K562 (cell line): ENCODE measurements around the gene GEN1. TPM values are rescaled to one million over a fixed set of nuclear protein-coding genes. Genes with fewer than 3 reads are reported as not detected.

Source experiments
- ATAC-seq: fragments of 200-7000 bp; cut with Tn5 transposase; 3 replicates; pipeline ENCODE4 v1.9.1; 2020; ENCODE audit warnings: moderate library complexity
- BruUV-seq: library from RNA; stranded (reverse); fragments of 400-500 nt; replicated peaks from 2 replicates; lab custom pipeline; 2021; lab: Mats Ljungman, UMichigan
- CTCF ChIA-PET: fragments of 300-600 bp; formaldehyde crosslinking; extraction: SDS; loops from one replicate; lab custom pipeline; 2021; ENCODE audit warnings: low intra/inter-chr PET ratio; lab: Yijun Ruan, JAX
- POLR2A ChIA-PET: fragments of 300-600, 350-650 bp; sonication (Branson Sonifier 250); formaldehyde crosslinking; extraction: SDS; loops from one replicate; lab custom pipeline; 2021; ENCODE audit warnings: antibody characterized with exemption, inconsistent platforms; lab: Yijun Ruan, JAX
- DNase-seq, 4 experiments: peaks; one replicate each; pipeline versions ENCODE4 v3.0.0 to v3.0.0-alpha.2; 2011 to 2018; ENCODE audit warnings: low spot score in 3 of 4, mixed read lengths in 3 of 4; ENCODE audit errors: extremely low read depth in 1 of 4
- FAIRE-seq: peaks from 2 replicates; lab custom pipeline; 2011; peaks lifted over from hg19 to GRCh38; lab: Jason Lieb, UNC
- H2AFZ ChIP-seq: 2 replicates; pipeline ENCODE4 v1.6.0; 2011; ENCODE audit warnings: low read depth, low read length, control low read depth, inconsistent platforms
- H3K27ac ChIP-seq: fragments of 200-600 bp; 3 replicates; pipeline ENCODE4 v1.8.0; 2011; ENCODE audit warnings: low read depth, mild to moderate bottlenecking, control low read depth, inconsistent platforms, low read length, moderate library complexity, mixed read lengths; ENCODE audit errors: extremely low read depth
- H3K27me3 ChIP-seq, 2 experiments: fragments of 300-600 bp in 1 of 2; 2 replicates in 1 of 2; 3 replicates in 1 of 2; pipeline versions ENCODE4 v1.6.0 to v1.8.0; 2011; ENCODE audit warnings: inconsistent platforms in 2 of 2, low read length in 2 of 2, mild to moderate bottlenecking in 1 of 2, mixed read lengths in 1 of 2, moderate library complexity in 1 of 2; ENCODE audit not compliant: control insufficient read depth in 2 of 2, insufficient read depth in 2 of 2
- H3K36me3 ChIP-seq: fragments of 300-600 bp; 3 replicates; pipeline ENCODE4 v1.8.0; 2011; ENCODE audit warnings: mild to moderate bottlenecking, low read length, inconsistent platforms; ENCODE audit not compliant: control insufficient read depth, insufficient read depth
- H3K4me1 ChIP-seq, 2 experiments: fragments of 200-600 bp in 1 of 2; replicated peaks in 1 of 2; 2 replicates in 1 of 2; 3 replicates in 1 of 2; pipeline versions ENCODE4 v1.5.1 to v1.8.0; 2011; ENCODE audit warnings: inconsistent platforms in 2 of 2, low read length in 2 of 2, mild to moderate bottlenecking in 1 of 2, mixed read lengths in 1 of 2, moderate library complexity in 1 of 2; ENCODE audit not compliant: control insufficient read depth in 2 of 2, insufficient read depth in 2 of 2
- H3K4me2 ChIP-seq: 2 replicates; pipeline ENCODE4 v1.6.1; 2011; ENCODE audit warnings: low read length, control low read depth, inconsistent platforms, mixed read lengths; ENCODE audit not compliant: insufficient read depth
- H3K4me3 ChIP-seq: fragments of 200-600 bp; sonication (generic), shearing (Covaris generic); 2 replicates; pipeline ENCODE4 v1.5.1; 2016; ENCODE audit warnings: control low read depth, inconsistent platforms
- H3K79me2 ChIP-seq: fragments of 200-600 bp; 3 replicates; pipeline ENCODE4 v1.8.0; 2011; ENCODE audit warnings: low read length, inconsistent platforms; ENCODE audit not compliant: control insufficient read depth, insufficient read depth
- H3K9ac ChIP-seq, 2 experiments: 2 replicates each; pipeline versions ENCODE4 v1.6.0 to v1.6.1; 2011; ENCODE audit warnings: low read depth in 2 of 2, low read length in 2 of 2, control low read depth in 1 of 2, inconsistent platforms in 1 of 2, mild to moderate bottlenecking in 1 of 2, mixed read lengths in 1 of 2; ENCODE audit not compliant: insufficient read depth in 1 of 2
- H3K9me1 ChIP-seq: one replicate; pipeline ENCODE4 v1.6.0; 2011; ENCODE audit warnings: inconsistent platforms, mild to moderate bottlenecking, low read length, moderate library complexity; ENCODE audit not compliant: control insufficient read depth, insufficient read depth
- H3K9me3 ChIP-seq: replicated peaks from 2 replicates; pipeline ENCODE4 v1.5.1; 2011; ENCODE audit warnings: low read depth, low read length, inconsistent platforms; ENCODE audit not compliant: control insufficient read depth, insufficient read depth
- H4K20me1 ChIP-seq: replicated peaks from 2 replicates; pipeline ENCODE4 v1.6.1; 2011; ENCODE audit warnings: low read length, inconsistent platforms, mixed read lengths; ENCODE audit not compliant: control insufficient read depth, insufficient read depth
- KDM4B ChIP-seq, 2 experiments: fragments of 450-650 bp in 1 of 2; sonication (generic) in 1 of 2; IDR thresholded peaks; 2 replicates each; pipeline ENCODE4 v1.6.1; 2016 to 2017; ENCODE audit warnings: borderline replicate concordance in 2 of 2, antibody characterized with exemption in 1 of 2, low read depth in 1 of 2, mild to moderate bottlenecking in 1 of 2
- MBD1 ChIP-seq: fragments of 250-450 bp; sonication (Bioruptor Pico); IDR thresholded peaks from 2 replicates; pipeline ENCODE4 v1.8.0; 2022; ENCODE audit warnings: inconsistent platforms
- MCM5 ChIP-seq: fragments of 450-650 bp; IDR thresholded peaks from 2 replicates; pipeline ENCODE4 v1.6.1; 2016; ENCODE audit warnings: low read depth
- MLLT1 ChIP-seq, 2 experiments: fragments of 450-650 bp; IDR thresholded peaks; 2 replicates each; pipeline ENCODE4 v1.6.1; 2016
- NCOA1 ChIP-seq: fragments of 450-650 bp; IDR thresholded peaks from 2 replicates; pipeline ENCODE4 v1.6.1; 2016; ENCODE audit warnings: low read depth
- NCOA4 ChIP-seq: fragments of 450-650 bp; IDR thresholded peaks from 2 replicates; pipeline ENCODE4 v1.6.1; 2018; ENCODE audit warnings: mild to moderate bottlenecking; ENCODE audit not compliant: partially characterized antibody
- NFRKB ChIP-seq: fragments of 450-650 bp; IDR thresholded peaks from 2 replicates; pipeline ENCODE4 v1.6.1; 2016; ENCODE audit warnings: low read depth
- NONO ChIP-seq, 2 experiments: fragments of 200-400 bp in 1 of 2; fragments of 450-650 bp in 1 of 2; formaldehyde crosslinking in 1 of 2; IDR thresholded peaks; 2 replicates each; pipeline ENCODE4 v1.6.1; 2017; ENCODE audit warnings: low read depth in 2 of 2, mild to moderate bottlenecking in 2 of 2, moderate library complexity in 2 of 2, low read length in 1 of 2
- RBM17 ChIP-seq: fragments of 200-400 bp; formaldehyde crosslinking; IDR thresholded peaks from 2 replicates; pipeline ENCODE4 v1.6.1; 2017; ENCODE audit warnings: low read depth, mild to moderate bottlenecking, low read length, borderline replicate concordance
- STAT5A ChIP-seq: IDR thresholded peaks from 2 replicates; pipeline ENCODE4 v1.6.1; 2012; ENCODE audit warnings: low read length, inconsistent platforms, borderline replicate concordance
- TBL1XR1 ChIP-seq, 2 experiments: IDR thresholded peaks; 2 replicates each; pipeline ENCODE4 v1.6.1; 2012; ENCODE audit warnings: improper control_type of control experiment in 2 of 2, low read length in 2 of 2, mild to moderate bottlenecking in 1 of 2
- TRIM24 ChIP-seq, 2 experiments: fragments of 450-650 bp; IDR thresholded peaks; 2 replicates each; pipeline ENCODE4 v1.6.1; 2016
- ZFP30 ChIP-seq: fragments of 250-450 bp; sonication (Bioruptor Pico); IDR thresholded peaks from 2 replicates; pipeline ENCODE4 v1.8.0; 2022; ENCODE audit warnings: moderate library complexity, mild to moderate bottlenecking, inconsistent platforms, borderline replicate concordance
- ZNF551 ChIP-seq: fragments of 250-450 bp; sonication (Bioruptor Pico); IDR thresholded peaks from 2 replicates; pipeline ENCODE4 v1.5.0; 2021; ENCODE audit warnings: mild to moderate bottlenecking, moderate library complexity
- WGBS: fragments of 100-300 bp; shearing (Covaris generic); methylation state at CpG from one replicate; pipeline ENCODE4 v1.1.6; 2016; ENCODE audit warnings: low coverage, mixed read lengths; ENCODE audit not compliant: insufficient coverage; ENCODE audit errors: missing lambda C conversion rate; 5-methylcytosine and 5-hydroxymethylcytosine counted together
- in situ Hi-C: fragments of 300-500 bp; cut with MboI; formaldehyde crosslinking; loops from 4 replicates; pipeline ENCODE4 v1.15.0; 2018; ENCODE audit warnings: inconsistent platforms, mixed read lengths
- intact Hi-C: fragments of 100-400 bp; cut with micrococcal nuclease; formaldehyde crosslinking; loops from 2 replicates; pipeline ENCODE4 v1.14.2; 2022
- polyA plus RNA-seq, 8 experiments: library from polyadenylated mRNA; depleted of rRNA in 4 of 8; stranded (reverse) in 5 of 8; unstranded in 3 of 8; fragments of >200 nt; fragmentation: Nextera tagmentation in 2 of 8; fragmentation: Illumina TruSeq in 1 of 8; extraction: Ambion mirVana in 2 of 8; extraction: Trizol in 1 of 8; gene quantifications; 2 replicates each; pipeline versions ENCODE4 v1.2.1 to v1.2.3, GENCODE V29; 2011 to 2014; ENCODE audit warnings: inconsistent platforms in 1 of 8, missing spikeins in 1 of 8
- total RNA-seq, 7 experiments: library from RNA; depleted of rRNA in 6 of 7; stranded (reverse); fragments of >200 nt in 6 of 7; fragmentation: Illumina TruSeq in 2 of 7; extraction: Trizol in 2 of 7; gene quantifications; 2 replicates each; pipeline versions ENCODE4 v1.2.1 to v1.2.3, GENCODE V29; 2011 to 2021; ENCODE audit warnings: low replicate concordance in 1 of 7
- TF ChIP-seq, protein P1 (sequence below): sonication (generic); formaldehyde crosslinking; IDR thresholded peaks from 2 replicates; pipeline ENCODE4 v1.8.1; 2023; ENCODE audit warnings: mild to moderate bottlenecking, missing genetic modification reagents

GEN1 gene
- total and polyA plus RNA-seq, 9 of the 15 experiments (the other 6 are each of a cell fraction or from before 2014, with no cell fraction given) = 8.6 to 39.7 (median 24.5) TPM

- TF ChIP-seq, protein P1, sequence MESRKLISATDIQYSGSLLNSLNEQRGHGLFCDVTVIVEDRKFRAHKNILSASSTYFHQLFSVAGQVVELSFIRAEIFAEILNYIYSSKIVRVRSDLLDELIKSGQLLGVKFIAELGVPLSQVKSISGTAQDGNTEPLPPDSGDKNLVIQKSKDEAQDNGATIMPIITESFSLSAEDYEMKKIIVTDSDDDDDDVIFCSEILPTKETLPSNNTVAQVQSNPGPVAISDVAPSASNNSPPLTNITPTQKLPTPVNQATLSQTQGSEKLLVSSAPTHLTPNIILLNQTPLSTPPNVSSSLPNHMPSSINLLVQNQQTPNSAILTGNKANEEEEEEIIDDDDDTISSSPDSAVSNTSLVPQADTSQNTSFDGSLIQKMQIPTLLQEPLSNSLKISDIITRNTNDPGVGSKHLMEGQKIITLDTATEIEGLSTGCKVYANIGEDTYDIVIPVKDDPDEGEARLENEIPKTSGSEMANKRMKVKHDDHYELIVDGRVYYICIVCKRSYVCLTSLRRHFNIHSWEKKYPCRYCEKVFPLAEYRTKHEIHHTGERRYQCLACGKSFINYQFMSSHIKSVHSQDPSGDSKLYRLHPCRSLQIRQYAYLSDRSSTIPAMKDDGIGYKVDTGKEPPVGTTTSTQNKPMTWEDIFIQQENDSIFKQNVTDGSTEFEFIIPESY = no peak
- TF ChIP-seq TRIM24 (IDR thresholded peaks at IDR 0.05) (no peak), MBD1 (CRISPR knock-in tag) (no peak), STAT5A (no peak), ZNF551 (CRISPR knock-in tag) (no peak)
- TF ChIP-seq, all 486 proteins: peak for 0
Observed at GRCh38 chr2:17771956-17772355, 18.0 kb downstream of the GEN1 start (continued).

DNA sequence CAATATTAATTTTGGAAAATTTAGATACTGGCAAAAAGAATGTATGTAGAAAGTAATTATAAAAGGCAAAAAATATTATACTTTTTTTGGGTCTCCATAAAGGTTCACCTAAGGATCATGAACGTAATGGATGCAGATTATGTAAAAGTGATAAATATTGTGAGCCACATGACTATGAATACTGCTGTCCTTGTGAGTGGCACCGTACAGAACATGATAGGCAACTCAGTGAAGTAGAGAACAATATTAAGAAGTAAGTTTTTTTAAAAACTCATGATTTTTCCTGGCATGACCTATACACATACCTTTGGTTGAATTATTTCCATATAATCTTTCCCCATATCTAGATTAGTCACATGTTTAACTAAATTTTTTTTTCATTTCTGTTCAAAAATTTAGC is 18.6 kb downstream of the GEN1 start:
- no peak for FAIRE-seq
- no peaks in the 10 kb centered on the region for H3K9me3 ChIP-seq
- intact Hi-C loops (no loop called here), in situ Hi-C loops (no loop called here)
- no peak for ATAC-seq
- no peak overlapping the region for H3K4me3 ChIP-seq
- ChIA-PET CTCF (no interaction called here), POLR2A (interaction anchor here (1.2 kb wide), 1 partner anchor 9 kb away, joined by 3 read pairs; no protein-coding TSS in a partner anchor)
- BruUV-seq = no TSS peak
- no peaks in the 10 kb centered on the region for H3K79me2 ChIP-seq
- H2AFZ ChIP-seq = no peak overlapping the region
- H3K27ac ChIP-seq = no peak overlapping the region
- no peak overlapping the region for H3K4me2 ChIP-seq
- H3K36me3 ChIP-seq = peaks cover 76% of the 10 kb centered on the region
- H3K27me3 ChIP-seq = no peaks in the 10 kb centered on the region
- H3K9ac ChIP-seq = no peak overlapping the region
- WGBS = 84% methylated on average over 2 of the region's 2 CpGs
- no peaks in the 10 kb centered on the region for H3K4me1 ChIP-seq
- no peak for DNase-seq
- no peaks in the 10 kb centered on the region for H3K9me1 ChIP-seq
- H4K20me1 ChIP-seq = no peaks in the 10 kb centered on the region
- TF ChIP-seq RBM17 (no peak), NONO (IDR thresholded peaks at IDR 0.05; ENCODE audit: low read depth in 2 of 2, low read length in 1 of 2) (no peak), MCM5 (no peak), NFRKB (no peak), KDM4B (IDR thresholded peaks at IDR 0.05; ENCODE audit: borderline replicate concordance in 2 of 2, low read depth in 1 of 2) (no peak), ZFP30 (CRISPR knock-in tag) (no peak), NCOA1 (no peak), NCOA4 (no peak), TBL1XR1 (IDR thresholded peaks at IDR 0.05; ENCODE audit: low read length in 2 of 2) (no peak), MLLT1 (IDR thresholded peaks at IDR 0.05) (no peak)
